Measurements from ENCODE around the gene ADAMTS12.

ADAMTS12 gene

DNA sequence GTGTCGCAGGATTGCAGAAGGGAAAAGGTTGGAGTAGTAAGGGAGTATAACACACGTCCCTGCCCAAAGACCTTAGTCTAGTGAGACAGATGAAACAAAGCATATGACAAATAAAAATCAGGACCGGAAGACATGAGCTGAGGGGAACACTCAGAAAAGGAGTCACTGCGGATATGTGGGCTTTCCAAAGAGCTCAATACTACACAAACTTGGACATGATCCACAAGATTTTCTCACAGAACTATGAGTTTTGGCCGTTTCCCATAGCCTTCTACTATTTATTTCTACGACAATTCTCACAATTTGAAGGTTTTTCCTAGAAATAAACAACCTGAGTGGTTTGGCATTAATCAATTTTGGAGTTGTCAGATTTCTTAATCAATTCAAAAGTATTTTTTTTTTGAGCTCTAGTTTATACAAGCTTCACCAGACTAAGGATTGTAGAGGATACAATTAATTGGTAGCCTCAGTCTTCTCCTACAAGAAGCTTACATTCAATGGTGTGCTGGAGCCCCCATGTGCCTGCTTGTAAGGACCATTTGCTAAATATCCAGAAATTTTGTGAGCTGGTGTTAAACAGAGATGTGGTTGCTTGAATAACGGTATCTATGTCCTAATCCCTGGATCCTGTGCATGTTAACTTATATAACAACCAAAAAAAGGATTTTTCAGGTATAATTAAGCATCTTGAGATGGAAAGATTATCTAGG is 91.4 kb downstream of the ADAMTS12 start:
- no peak for DNase-seq

GRCh38 chr5:33795496-33795895 is 96.3 kb downstream of the ADAMTS12 start:
- DNase-seq = no peak

- DNase-seq = no peak
Measured at GRCh38 chr5:33794550-33795181, 97.1 kb downstream of the ADAMTS12 start.

GRCh38 chr5:33793836-33794549 is 97.8 kb downstream of the ADAMTS12 start:
- no peak for DNase-seq

- no peak for DNase-seq
Measured at GRCh38 chr5:33793276-33793675, 98.5 kb downstream of the ADAMTS12 start.

- DNase-seq = no peak
Measured at GRCh38 chr5:33792559-33792958, 99.2 kb downstream of the ADAMTS12 start.

DNA sequence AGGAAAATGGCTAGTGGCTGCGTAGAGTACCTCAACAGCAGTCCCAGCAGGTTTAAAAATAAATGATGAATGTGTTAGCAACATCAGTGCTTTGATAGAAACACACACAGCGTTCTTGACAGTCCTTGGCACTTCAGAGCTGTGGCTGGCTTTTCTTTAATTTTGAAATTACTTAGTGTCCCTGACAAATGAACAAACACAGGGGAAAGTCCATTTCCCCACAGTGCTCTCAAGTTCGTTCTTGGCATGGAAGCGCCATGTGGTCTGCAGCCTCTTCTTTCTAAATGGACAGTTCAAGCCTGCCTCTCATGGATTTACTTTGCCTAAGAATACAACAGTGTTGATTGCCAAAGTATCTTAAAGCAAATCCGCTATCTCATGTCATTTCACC is 102.2 kb downstream of the ADAMTS12 start:
- no peak for DNase-seq

DNA sequence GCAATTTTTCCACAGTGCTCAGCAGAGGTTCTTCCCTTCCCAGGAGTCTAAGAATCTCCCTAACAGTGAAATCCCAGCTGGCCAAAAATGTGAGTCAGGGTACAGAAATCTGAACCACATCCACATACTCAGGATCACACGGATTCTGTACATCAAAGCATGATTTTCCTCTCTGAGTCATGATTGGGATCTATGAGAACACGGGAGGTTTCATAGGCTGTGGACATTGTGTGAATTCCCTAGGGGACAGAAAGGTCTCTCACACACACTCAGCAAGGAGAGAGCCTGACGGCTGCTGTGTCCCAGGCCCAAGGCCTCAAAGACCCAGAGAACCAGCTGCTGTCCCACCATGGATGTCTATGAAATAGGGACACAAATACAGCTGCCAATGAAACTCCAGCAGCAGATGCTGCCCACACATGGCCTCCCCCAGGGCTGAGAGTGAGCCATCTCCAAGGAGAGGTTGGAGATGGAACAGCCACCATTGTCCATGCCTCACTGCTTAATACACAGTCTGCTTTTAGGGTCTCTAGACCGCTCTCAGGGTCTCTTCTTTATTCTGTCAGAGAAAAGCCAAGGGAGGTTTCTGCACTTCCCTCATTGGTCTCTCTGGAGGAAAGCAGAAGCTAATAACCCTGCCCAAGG is 102.7 kb downstream of the ADAMTS12 start:
- no peak for DNase-seq

DNA sequence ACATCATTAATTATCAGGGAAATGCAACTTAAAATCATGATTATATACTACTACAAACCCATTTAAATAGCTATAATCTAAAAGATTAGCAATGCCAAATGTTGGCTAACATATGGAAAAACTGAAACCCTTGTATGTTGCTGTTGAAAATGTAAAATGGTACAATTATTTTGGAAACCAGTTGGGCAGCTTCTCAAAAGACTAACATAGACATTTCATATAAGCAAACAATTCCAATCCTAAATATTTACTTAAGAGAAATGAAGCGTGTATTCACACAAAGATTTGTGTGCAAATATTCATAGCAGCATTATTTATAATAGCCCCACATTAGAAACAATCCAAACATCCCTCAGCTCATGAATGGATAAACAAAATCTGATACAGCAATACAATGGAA is 106.2 kb downstream of the ADAMTS12 start:
- DNase-seq = no peak

DNA sequence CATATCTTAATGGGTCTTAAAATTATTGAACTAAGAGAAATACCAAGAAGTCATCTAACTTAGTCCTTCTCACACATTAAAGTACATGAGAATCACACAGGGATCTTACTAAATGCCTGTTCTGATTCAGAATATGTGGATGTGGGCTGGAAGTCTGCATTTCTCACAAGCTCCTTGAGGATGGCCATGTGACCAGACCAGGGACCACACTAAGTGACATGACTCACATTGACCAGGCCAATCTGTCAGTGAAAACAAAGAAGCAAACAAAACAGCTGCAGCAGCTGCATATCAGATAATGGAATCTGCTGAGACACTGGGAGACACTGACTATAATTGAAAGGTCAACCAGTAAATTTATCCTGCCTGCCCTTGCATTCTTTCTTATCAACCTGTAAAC is 110.5 kb downstream of the ADAMTS12 start:
- DNase-seq = no peak

DNA sequence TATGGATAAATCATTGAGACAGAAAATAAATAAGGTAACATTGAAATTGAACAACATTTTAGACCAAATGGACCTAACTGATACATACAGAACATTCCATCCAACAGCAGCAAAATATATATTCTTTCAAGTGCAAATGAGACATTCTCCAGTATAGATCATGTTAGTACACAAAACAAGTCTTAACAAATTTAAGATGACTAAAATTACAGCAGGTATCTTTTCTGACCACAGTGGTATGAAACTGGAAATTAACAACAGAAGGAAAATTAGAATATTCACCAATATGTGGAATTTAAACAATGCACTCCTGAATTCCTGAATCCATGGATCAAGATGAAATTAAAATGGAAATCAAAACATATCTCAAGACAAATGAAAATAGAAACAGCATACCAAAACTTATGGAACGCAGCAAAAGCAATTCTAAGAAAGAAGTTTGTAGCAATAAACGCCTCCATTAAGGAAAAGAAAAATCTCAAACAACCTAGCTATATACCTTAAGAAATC is 115.6 kb downstream of the ADAMTS12 start:
- no peak for DNase-seq

DNA sequence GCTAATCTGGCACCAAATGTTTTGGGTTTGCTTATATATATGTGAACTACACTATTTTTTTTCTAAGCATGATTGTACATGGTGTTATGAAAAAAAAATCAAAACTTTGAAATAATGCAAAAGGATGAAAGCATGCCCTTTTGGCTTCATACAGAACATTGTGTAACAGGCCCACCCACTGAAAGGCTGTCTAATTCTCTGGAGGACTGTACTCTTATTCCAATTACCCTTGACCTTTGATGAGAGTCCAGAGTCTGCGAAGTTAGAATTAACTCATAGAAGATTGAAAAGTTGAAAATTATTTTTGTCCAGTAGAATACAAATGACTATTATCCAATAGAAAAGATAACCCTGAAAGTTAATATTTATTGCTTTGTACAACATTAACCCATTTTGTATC is 117.4 kb downstream of the ADAMTS12 start:
- no peak for DNase-seq

- no peak for DNase-seq
Measured at GRCh38 chr5:33772380-33772897, 119.4 kb downstream of the ADAMTS12 start.

- no peak for DNase-seq
Measured at GRCh38 chr5:33769968-33770367, 121.8 kb downstream of the ADAMTS12 start.

DNA sequence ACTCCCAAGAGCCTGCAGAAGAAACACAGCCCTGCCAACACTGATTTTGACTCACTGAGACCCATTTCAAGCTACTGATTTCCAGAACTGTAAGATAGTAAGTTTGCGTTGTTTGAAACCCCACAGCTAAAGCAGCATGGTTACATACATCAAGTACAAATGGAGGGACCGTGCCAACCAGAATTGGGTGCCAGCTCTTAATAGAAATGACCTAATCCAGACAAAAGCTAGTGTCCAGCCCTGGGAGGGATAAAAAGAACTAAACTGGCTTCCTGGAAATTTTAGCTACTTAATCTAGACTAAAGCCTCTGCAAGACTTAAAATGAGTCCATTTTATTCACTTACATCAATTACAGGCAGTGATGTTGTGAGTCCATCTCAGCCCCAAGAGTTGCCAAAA is 122.6 kb downstream of the ADAMTS12 start:
- no peak for DNase-seq

GRCh38 chr5:33766023-33766422 is 125.8 kb downstream of the ADAMTS12 start:
- DNase-seq = no peak

GRCh38 chr5:33764786-33765185 is 127.0 kb downstream of the ADAMTS12 start:
- no peak for DNase-seq

DNA sequence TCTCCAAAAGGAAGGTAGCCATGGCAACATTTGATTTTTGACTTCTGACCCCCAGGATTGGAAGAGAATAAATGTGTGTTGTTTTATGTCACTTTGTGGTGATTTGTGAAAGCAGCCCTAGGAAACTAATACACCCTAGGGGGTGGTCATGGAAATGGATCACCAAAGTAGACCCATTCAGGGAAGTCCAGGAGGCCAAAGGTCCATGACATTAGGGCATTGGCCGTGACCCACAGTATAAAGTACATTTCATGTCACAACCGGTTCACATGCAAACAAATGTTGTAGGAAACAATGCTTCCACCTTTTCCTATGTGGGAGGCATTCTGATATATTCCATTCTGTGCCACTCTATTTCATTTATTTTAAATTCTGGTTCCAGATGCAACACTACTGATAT is 128.4 kb downstream of the ADAMTS12 start:
- DNase-seq = no peak

- no peak for DNase-seq
Measured at GRCh38 chr5:33762859-33763258, 128.9 kb downstream of the ADAMTS12 start.

- DNase-seq = no peak
Measured at GRCh38 chr5:33761139-33761538, 130.7 kb downstream of the ADAMTS12 start.

- no peak for DNase-seq
Measured at GRCh38 chr5:33758737-33759136, 133.1 kb downstream of the ADAMTS12 start.

- DNase-seq = no peak
Measured at GRCh38 chr5:33756491-33756890, 135.3 kb downstream of the ADAMTS12 start.

- DNase-seq = no peak
Measured at GRCh38 chr5:33755231-33755630, 136.6 kb downstream of the ADAMTS12 start.

Measured in activated effector memory CD4-positive, alpha-beta T cell treated with Interleukin-2 at 50 U/mL for 16 hours (primary cell).